OCI-M2 (cell line): ENCODE data around the gene LCN12.

Source experiments
- DNase-seq: peaks from one replicate; lab custom pipeline; 2025; ENCODE audit not compliant: unreplicated experiment; lab: John Stamatoyannopoulos, UW

Gene LCN12

DNA sequence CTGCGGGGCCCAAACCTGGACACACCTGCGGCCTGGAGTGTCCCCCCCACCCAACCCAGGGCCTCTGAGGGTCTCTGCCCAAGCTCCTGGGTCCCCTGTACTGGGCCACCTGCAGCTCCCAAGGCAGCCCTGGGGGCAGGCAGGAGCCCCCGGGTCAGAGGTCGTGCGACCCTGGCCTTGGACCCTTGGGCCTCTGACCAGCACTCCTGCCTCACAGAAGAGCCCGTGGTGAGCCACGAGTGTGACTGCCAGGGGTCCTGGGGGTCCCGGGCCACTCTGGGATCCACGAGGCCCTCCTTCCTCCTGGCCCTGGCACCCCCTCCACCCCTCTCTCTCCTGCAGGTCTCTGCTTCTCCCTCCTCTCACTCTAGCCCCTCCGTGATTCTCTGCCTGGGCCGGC is 20.3 kb downstream of the LCN12 start:
- no peak for DNase-seq

DNA sequence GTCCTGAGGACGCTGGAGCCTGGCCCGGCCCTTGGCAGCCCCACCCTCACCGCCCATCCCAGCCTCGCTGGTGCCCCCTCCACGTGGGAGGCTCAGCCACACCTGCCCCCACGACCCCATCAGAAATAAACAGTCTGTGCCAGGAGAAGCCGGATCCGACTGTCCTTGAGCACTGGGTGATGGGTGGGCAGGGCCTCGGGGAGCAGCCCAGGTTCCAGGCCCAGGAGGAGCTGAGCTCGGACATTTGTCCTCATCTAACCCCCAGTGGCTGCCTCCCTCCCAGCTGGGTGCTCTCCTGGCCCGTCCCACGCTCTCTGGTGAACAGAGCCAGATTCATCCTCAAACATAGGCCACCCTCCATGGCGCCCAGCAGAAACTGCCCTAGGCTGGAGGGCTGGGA is 20.7 kb downstream of the LCN12 start:
- DNase-seq = no peak

DNA sequence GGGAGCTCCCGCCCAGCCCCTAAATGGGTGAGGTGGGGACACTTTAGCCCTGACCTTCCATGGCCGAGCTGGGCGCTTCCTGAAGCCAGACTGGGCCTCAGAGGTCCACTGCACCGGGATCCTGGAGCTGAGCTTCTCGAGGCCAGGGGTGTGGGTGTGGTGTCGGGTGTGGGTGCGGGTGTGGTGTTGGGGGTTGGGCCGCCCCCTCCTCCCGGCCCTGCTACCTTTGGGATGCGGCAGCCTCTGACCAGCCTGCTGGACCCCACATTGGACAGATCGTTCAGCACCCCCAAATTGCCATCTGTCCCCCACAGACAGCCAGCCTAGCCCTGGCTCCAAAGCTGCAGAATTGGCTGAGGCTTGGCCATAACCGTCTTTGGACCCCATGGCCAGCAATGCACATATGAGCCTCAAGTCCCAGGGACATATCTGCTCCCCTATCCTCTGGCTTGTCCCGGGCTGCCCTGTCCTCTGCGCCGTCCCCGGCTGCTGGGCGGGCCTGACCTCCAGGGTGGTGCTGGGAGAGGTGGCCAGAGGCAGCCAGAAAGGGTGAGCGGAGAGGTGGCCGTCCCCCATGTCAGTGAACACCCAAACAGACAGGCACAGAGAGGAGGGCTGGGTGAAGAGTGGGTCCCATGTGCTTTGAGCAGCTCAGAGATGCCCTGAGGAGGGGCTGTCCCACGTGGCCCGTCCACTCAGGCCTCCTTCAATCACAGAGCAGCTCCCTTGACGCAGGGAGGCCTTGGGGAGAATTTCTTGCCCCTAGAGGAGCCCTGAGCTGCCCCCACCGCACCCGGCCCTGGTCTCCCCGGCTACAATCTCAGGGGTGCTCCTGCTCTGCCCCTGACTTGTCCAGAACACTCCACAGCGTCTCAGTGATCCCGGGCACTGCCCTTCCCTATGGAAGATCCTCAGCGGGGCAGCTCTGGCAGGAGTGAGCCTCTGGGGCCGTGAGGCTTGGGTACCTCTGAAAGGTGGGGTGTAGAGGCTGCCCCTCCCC is 21.8 kb downstream of the LCN12 start:
- DNase-seq = no peak

DNA sequence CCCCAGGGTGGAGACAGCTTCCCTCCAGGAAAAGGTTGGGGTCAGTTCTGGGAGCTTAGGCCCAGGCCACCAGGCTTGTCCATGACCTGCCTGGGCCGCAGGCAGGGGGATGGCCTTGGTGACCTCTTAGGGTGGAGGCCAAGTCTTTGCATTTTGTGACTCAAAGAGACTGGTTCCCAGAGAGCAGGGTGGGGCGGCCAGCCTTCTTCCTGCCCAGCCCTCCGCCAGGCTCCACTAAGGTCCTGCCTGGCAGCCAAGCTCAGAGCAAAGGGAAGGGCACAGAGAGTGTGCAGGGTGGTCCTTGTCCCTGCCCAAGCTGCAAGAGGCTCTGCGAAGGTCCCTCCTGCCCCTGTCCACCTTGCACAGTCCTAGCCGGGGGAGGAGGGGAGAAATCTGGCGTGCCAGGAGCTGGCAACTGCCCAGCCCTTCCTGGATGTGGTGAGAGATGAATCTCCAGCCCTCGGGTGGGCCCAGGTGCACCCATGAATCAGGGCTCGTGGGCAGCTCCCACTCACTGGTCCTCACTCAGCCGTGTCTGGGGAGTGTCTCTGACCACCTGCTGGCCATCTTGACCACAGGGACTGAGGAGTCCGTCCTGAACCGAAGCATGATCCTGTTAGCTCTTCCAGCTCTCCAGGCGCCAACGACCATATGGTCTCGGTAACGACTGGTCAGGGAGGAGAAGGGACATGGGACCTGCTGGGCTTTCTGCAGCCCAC is 22.9 kb downstream of the LCN12 start:
- DNase-seq = no peak

DNA sequence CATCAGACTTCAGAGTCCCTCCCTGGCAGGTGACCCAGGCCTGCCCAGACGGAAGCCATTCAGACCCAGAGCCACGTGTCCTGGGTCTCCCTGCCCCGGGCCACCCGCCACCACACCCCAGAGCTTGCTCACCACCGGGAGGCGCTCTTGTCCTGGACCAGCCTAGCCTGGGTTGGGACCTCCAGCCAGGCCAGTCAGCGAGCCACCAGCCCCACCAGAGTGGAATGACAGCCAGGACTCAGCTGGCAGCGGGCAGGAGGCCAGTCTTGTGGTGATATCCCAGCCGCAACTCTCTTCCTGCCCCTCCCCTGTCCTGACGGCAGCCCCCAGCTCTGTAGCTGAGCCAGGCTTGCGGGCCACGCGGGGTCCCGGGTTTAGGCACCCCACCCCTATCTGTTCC is 23.6 kb downstream of the LCN12 start:
- no peak for DNase-seq

DNA sequence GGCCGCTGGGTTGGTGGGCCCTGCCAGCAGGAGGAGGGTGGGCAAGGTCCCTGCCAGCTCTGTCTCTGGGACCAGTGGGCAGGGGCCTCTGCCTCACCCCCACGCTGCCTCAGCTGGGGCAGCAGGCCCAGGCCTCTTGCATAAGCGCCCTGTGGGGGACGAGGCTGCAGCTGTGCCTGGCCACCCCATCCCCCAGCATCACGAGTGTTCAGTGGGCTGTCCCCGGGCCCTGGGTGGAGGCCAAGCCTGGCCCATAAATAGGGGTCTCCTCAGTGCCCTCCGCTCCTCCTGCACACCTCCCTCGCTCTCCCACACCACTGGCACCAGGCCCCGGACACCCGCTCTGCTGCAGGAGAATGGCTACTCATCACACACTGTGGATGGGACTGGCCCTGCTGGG is 25.1 kb downstream of the LCN12 start, which contains the start of gene PTGDS:
Gene PTGDS (plus strand): TSS at position 282 of the 400 bp plus-strand sequence. CDS start 75 bp downstream, at position 357.
- DNase-seq = no peak

DNA sequence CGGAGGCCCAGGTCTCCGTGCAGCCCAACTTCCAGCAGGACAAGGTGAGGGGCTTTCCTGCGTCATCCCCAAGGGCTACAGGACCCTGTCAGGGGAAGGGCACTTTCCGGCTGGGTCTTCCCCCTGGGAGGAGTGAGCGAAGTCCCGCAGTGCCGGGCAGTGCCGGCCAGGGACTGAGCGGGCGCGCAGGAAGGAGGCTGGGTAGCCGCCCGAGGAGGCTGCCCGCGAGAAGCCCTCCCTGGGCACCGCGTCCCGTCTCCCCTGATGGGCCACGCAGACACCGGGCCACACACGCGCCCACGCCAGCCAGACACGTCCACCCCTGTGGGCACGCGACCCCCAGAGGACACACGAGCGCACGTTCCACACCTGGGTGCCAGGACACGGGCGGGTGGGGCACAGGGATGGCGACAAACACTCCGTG is 25.6 kb downstream of the LCN12 start:
- no peak for DNase-seq

DNA sequence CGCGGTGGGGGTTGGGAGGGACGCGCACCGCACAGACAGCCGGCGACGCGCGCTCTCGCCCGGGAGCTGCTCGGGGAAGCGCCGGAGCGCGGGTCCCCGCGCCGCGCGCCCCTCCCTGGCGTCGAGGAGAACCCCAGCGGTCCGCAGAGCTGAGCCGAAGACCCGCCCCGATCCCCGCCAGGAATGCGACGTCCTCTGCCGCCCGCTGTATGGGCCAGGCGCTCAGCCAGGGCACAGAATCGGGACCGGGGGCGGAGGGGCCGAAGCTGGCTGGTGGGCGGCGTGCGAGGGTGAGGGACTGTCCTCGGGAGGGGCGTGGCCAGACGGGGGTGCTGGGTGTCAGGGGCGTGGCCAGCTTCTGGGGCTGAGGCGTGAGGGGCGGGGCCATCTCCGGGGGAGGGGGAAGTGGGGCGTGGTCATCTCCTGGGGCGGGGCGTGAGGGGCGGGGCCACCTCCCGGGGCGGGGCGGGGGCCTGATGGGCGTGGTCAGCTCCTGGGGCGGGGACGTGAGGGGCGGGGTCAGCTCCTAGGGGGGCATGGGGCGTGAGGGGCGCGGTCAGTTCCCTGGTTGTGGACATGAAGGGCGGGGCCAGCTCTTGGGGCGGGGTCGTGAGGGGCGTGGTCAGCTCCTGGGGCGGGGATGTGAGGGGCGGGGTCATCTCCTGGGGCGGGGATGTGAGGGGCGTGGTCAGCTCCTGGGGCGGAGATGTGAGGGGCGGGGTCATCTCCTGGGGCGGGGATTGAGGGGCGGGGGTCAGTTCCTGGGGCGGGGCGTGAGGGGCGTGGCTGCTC is 26.2 kb downstream of the LCN12 start:
- DNase-seq = no peak

DNA sequence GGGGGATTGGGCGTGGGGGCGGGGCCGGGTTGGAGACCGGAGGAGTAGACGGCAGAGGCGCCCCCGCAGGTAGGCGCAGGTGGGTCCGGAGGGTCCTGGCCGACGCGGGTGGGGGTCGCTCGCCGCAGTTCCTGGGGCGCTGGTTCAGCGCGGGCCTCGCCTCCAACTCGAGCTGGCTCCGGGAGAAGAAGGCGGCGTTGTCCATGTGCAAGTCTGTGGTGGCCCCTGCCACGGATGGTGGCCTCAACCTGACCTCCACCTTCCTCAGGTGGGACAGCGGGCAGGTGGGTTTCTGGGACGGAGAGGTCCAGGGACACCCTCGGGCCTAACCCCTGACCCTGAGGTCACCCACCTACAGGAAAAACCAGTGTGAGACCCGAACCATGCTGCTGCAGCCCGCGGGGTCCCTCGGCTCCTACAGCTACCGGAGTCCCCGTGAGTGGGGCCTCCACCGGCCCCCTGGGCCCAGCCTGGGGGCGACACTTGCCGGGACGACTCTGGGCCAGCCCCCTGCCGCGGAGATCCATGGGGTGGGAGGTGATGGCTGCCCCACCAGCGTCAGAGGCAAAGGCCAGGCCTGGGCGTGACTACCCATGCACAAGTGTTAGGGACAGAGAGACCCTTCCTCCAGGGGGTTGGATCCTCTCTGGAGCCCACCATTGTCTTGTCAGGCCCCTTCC is 26.9 kb downstream of the LCN12 start:
- no peak for DNase-seq

DNA sequence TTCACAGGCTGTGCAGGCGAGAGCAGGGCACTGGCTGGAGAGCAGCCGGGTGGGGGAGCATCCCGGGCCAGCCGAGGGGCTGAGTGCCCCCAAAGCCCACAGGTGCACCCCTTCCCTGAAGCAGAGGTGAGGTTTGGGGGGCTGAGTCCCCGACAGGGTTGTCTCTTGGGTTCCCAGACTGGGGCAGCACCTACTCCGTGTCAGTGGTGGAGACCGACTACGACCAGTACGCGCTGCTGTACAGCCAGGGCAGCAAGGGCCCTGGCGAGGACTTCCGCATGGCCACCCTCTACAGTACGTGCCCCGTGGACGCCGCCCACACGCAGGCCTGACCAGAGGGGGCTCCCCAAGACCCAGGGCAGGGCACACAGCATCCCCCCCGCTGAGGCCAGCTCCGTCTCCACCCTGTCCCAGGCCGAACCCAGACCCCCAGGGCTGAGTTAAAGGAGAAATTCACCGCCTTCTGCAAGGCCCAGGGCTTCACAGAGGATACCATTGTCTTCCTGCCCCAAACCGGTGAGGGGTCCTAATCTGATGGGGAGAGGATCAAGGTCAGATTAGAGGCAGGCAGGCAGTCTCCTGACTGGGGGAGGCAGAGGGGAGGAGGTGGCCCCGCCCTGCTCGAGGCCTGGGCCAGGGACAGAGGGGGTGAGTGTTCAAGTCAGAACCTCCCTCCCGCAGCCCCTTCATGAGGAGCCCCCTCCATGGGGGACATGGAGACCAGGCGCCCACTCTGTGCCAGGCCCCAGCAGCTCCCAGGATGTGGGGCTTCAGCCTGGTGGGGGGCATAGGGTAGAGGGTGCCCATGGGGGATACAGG is 27.9 kb downstream of the LCN12 start:
- DNase-seq = no peak

DNA sequence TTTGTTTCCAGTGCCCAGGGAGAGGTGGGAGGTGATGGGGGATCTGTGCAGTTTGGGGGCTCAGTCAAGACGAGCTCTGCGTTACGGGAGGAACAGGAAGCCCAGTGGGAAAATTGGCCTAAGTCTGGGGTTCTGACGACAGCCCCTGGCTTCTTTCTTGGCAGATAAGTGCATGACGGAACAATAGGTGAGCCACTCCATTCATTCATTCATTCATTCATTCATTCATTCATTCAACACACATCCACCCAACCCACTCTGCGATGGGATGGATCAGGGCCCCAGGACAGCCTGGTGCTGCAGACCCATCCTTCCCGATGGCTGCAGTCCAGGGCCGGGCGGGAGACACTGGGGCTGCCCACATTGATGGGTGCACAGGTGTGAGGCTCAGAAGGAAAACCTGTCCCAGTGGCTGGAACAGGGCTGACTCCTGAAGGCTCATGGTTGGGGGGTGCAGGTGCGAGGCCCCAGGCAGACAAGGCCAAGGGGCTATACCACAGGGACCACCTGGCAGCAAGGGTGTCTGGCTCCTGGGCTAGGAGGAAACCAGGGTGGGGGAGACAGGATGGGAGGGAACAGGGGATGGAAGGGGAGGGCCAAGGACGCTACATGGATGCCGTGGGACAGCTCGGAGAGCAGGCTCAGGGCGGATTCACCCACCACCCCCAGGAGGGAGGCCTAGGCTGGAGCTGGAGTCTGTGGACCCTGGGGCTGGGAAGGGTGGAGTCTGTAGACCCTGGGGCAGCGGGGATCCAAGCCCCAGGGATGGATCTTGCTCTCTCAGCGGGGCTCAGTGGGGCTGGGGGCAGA is 28.8 kb downstream of the LCN12 start:
- DNase-seq = no peak

DNA sequence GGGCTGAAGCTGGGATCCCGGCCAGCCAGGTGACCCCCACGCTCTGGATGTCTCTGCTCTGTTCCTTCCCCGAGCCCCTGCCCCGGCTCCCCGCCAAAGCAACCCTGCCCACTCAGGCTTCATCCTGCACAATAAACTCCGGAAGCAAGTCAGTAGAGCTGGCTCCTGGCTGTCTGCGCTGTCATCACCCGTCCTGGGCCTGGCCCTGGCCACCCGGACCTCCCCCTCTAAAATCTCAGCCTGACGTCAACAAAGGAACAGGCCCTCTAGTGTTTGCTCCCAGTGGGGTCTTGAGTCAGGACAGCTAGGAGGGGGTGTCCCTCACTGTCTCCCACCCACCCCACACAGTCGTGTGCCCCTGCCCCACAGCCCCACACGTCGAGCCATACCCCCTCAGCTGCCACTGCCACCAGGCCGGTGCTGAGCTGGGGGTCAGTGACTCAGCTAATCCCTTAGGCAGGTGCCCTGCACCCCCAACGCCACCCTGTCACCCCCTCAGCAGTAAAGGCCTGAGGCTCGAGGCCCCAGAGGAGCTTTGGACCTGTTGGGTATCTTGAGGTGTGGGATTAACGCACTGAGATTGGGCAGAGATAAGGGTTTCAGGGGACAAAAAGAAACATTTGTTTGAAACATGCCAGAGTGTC is 29.6 kb downstream of the LCN12 start:
- DNase-seq = no peak

DNA sequence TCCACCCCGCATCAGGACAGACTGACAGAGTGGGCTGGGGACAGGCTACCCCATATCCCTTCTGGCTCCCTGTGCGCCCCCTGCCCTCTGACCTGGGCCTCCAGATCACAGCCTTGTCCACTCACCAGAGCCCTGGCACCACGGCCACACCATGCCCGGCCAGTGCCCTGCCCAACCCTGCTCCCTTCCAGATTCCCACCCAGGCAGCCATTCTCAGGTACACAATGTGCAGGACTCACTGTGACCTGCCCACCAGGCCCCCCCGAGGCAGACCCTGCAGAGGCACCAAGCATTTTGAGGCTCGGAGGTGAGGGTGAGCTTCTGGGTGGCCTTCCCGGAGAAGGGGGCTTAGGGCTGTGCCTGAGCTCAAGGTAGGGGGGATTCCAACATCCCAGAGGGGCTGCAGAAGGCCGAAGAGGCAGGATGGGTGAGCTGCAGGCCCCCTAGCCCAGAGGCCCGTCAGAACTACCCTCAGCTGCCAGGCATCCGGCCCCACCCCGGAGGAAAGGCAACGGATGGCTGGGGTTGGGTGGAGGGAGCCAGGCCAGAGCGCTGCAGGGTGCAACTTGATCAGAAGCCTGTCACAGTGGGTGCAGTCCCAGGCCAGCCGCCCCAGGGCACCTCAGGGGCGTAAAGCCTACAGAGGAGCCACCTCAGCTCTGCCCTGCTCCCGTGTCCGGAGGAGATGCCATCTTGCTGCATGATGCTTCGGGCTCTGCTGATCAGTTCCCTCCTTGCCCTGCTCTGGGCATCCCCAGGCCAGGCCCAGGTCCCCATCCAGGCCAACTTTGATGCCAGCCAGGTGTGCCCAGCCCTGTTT is 30.4 kb downstream of the LCN12 start, which contains the start of gene LCNL1:
Gene LCNL1 (plus strand): TSS at position 762 of the 820 bp plus-strand sequence. CDS start 594 bp downstream, outside the sequence.
- no peak for DNase-seq

DNA sequence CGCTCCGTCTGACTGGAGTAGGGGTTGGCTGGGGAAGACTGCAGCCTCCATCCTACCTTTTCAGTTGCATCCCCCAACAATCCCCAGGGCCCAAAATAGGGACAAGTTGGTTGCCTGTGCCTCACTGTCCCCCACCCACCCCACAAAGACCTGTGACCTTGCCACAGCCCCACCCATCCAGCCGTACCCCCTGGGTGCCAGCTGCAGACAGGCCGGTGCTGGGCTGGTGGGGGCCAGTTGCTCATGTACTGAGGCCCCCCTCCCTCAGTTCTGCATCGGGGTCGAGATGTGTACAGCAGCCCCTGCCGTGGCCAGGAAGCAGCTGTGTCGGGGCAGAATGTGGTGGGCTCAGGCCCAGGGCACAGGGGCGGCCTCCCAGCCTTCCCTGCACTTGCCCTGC is 31.1 kb downstream of the LCN12 start:
- DNase-seq = no peak

DNA sequence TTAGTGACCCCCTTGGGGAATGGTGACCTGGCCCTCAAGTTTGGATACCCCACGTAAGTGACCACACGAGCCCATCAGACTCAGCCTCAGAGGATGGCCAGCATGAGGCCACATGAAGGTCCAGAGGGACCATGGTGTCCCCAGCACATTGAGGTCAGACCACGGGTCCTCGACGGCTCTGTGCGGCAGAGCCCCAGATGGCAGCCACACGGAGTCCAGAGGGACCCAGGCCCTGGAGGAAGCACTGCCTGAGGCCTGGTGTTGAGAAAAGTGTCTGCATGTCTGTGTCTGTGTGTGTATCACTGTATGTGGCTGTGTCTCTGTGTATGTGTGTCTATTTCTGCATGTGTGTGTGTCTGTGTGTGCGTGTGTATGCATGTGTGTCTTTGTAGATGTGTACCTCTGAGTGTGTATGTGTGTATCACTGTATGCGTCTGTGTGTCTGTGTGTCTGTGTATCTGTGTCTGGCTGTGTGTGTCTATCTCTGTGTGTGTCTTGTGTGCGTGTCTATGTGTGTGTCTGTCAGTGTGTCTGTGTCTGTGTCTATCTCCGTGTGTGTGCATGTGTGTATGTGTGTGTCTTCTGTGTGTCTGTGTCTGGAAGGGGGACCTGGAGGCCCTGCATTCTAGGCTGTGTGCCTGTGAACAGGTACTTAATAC is 31.7 kb downstream of the LCN12 start:
- no peak for DNase-seq

DNA sequence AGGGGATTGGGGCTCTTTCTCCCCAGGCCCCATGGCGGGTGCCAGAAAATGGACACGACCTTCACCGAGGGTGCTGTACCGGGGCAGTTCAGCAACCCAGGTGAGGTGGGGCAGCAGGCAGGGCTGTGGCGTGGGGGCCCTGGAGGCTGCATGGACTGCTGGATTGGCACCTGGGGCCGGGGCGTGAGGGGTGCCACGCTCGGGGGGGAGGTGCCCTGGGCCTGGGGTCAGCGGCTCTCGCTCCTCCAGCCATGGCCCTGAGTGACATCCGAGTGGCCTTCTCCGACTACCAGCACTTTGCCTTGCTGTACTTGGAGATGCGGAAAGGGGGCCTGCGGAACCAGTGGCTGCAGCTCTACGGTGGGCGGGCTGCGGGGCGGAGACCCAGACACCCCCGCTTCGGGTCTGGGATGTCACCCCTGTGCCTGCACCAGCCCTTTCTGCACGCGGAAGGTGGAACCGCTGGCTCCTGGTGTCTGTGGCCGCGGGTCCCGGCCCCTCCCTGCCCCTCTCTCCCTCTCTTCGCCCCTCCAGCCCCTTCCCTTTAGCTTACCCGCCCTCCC is 32.5 kb downstream of the LCN12 start:
- no peak for DNase-seq
